Fibroblast of villous mesenchyme (primary cell): ENCODE data around the gene ARL6. TPM values are rescaled to one million over a fixed set of nuclear protein-coding genes. Genes with fewer than 3 reads are reported as not detected.

Experiments used
- DNase-seq: peaks from one replicate; pipeline ENCODE4 v3.0.0-alpha.2; 2010; ENCODE audit warnings: low read depth
- H3K4me3 ChIP-seq: 2 replicates; pipeline ENCODE4 v1.5.1; 2011; ENCODE audit warnings: low read depth, mild to moderate bottlenecking, low read length
- CTCF ChIP-seq: IDR thresholded peaks from 2 replicates; pipeline ENCODE4 v1.5.1; 2012; ENCODE audit warnings: low read depth, mild to moderate bottlenecking, low read length; ENCODE audit not compliant: insufficient read depth
- total RNA-seq: library from RNA; depleted of rRNA; stranded (reverse); fragments of >200 nt; gene quantifications from 2 replicates; pipeline ENCODE4 v1.2.3, GENCODE V29; 2012

The ARL6 gene
- total RNA-seq, 1 donor, result 17.3 TPM

GRCh38 chr3:97817965-97818364 is 53.4 kb downstream of the ARL6 start:
- TF ChIP-seq CTCF, result no peak
- no peak for DNase-seq
- no peak overlapping the region for H3K4me3 ChIP-seq

GRCh38 chr3:97820780-97821179 is 56.2 kb downstream of the ARL6 start:
- H3K4me3 ChIP-seq, result peak overlapping the region; percentile 95
- TF ChIP-seq CTCF, result no peak
- no peak for DNase-seq

GRCh38 chr3:97821287-97821773 is 56.8 kb downstream of the ARL6 start:
- no peak for TF ChIP-seq CTCF
- DNase-seq, result peak; percentile 71
- H3K4me3 ChIP-seq, result peak overlapping the region; percentile 95

- peak; percentile 46 for TF ChIP-seq CTCF
- peak; percentile 72 for DNase-seq
- peak within 1 kb of the TSS; percentile 95 for H3K4me3 ChIP-seq
These were observed 57.3 kb downstream of the ARL6 start, which contains the start of gene CRYBG3 for GRCh38 chr3:97821774-97822358. Gene CRYBG3 (plus strand): TSS chr3:97822011. CDS start chr3:97822207, 196 bp downstream.

GRCh38 chr3:97822359-97822775 is 57.8 kb downstream of the ARL6 start:
- H3K4me3 ChIP-seq, result peak overlapping the region; percentile 95
- TF ChIP-seq CTCF, result no peak
- peak; percentile 69 for DNase-seq

- peak overlapping the region; percentile 95 for H3K4me3 ChIP-seq
- no peak for TF ChIP-seq CTCF
- peak; percentile 22 for DNase-seq
These were observed 58.8 kb downstream of the ARL6 start for GRCh38 chr3:97823046-97824004.
